Stomach smooth muscle (tissue), 2 donors: Measurements from ENCODE around the gene PPFIA1.
"Not testable (repeated sequence)": the region's sequence is repeated elsewhere in the genome, so short reads cannot be mapped to it uniquely, and the experiment has no call there.

Experiments
- H3K27ac ChIP-seq: one replicate; pipeline ENCODE4 v1.7.0; 2013; ENCODE audit warnings: mild to moderate bottlenecking, low read length, inconsistent platforms
- H3K27me3 ChIP-seq, 2 donors: one replicate each; pipeline ENCODE4 v1.7.0; 2013; ENCODE audit warnings: low read length in 2 of 2; ENCODE audit not compliant: insufficient read depth in 2 of 2, control insufficient read depth in 1 of 2
- H3K36me3 ChIP-seq, 2 donors: one replicate each; pipeline ENCODE4 v1.7.0; 2013; ENCODE audit warnings: low read length in 2 of 2; ENCODE audit not compliant: control insufficient read depth in 2 of 2, insufficient read depth in 2 of 2
- H3K4me1 ChIP-seq: one replicate; pipeline ENCODE4 v1.7.0; 2013; ENCODE audit warnings: low read length; ENCODE audit not compliant: control insufficient read depth, insufficient read depth
- H3K4me3 ChIP-seq, 2 donors: one replicate each; pipeline ENCODE4 v1.7.0; 2013; ENCODE audit warnings: low read length in 2 of 2
- H3K9ac ChIP-seq, 2 donors: one replicate each; pipeline ENCODE4 v1.7.0; 2013; ENCODE audit warnings: low read length in 2 of 2, mild to moderate bottlenecking in 1 of 2
- H3K9me3 ChIP-seq, 2 donors: one replicate each; pipeline ENCODE4 v1.7.0; 2013; ENCODE audit warnings: low read length in 2 of 2; ENCODE audit not compliant: control insufficient read depth in 2 of 2
- donor health status: healthy.
- donor health status: Pancreatic carcinoma.

PPFIA1 gene

DNA sequence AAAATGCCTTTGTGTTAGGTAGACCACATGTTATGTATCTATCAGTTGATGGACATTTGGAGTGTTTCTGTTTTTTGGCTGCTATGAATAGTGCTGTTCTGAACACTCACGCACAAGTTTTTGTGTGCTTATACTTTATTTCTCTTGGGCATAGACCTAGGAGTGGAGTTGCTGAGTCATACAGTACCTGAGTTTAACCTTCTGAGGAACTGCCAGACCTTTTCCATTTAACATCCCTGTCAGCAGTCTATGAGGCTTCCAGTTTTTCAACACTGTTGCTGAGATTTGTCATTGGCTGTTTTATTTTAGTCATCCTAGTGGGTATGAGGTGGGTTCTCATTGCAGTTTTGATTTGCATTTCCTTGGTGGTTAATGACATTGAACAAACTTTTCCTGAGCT lies 132.2 kb downstream of the PPFIA1 start:
- Histone ChIP-seq H3K36me3 (peaks cover 16 to 18% of the 10 kb centered on the region in 2 donors), H3K27ac (no peak overlapping the region), H3K4me3 (no peak overlapping the region), H3K9ac (no peak overlapping the region), H3K9me3 (no peaks in the 10 kb centered on the region), H3K27me3 (no peaks in the 10 kb centered on the region), H3K4me1 (peaks cover 23% of the 10 kb centered on the region)

DNA sequence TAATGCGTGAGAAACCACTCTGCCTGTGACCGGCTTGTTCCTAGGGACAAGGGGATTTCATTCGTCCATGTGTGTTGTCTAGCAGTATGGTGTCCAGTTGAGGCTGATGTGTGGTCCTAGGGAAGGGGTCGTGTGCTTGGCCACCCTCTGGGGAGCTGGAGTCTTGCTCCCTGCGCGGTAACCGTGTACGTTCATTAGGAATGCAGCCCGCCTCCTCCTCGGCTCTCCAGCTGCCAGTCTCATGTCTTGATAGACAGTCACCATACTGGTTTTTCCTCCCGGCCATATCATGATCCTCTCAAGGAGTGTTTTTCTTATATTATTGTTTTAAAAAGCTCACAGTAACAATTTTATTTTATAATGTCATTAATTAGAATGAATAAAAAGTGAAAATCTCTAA lies 133.8 kb downstream of the PPFIA1 start:
- Histone ChIP-seq H3K4me3 (no peak overlapping the region), H3K27ac (no peak overlapping the region), H3K9me3 (no peaks in the 10 kb centered on the region), H3K27me3 (no peaks in the 10 kb centered on the region), H3K36me3 (peaks cover 27 to 29% of the 10 kb centered on the region in 2 donors), H3K4me1 (peaks cover 17% of the 10 kb centered on the region), H3K9ac (no peak overlapping the region)

GRCh38 chr11:70405679-70406395 lies 135.3 kb downstream of the PPFIA1 start:
- peaks cover 2% of the 10 kb centered on the region for H3K4me1 ChIP-seq
- H3K9me3 ChIP-seq, result no peaks in the 10 kb centered on the region
- H3K4me3 ChIP-seq, result no peak overlapping the region
- no peak overlapping the region for H3K9ac ChIP-seq
- no peak overlapping the region for H3K27ac ChIP-seq
- no peaks in the 10 kb centered on the region for H3K27me3 ChIP-seq
- H3K36me3 ChIP-seq, result peaks cover 43 to 45% of the 10 kb centered on the region in 2 donors

GRCh38 chr11:70407121-70407520 lies 136.6 kb downstream of the PPFIA1 start:
- no peak overlapping the region for H3K4me3 ChIP-seq
- no peak overlapping the region for H3K9ac ChIP-seq
- H3K27me3 ChIP-seq, result no peaks in the 10 kb centered on the region
- peaks cover 56 to 58% of the 10 kb centered on the region in 2 donors for H3K36me3 ChIP-seq
- no peaks in the 10 kb centered on the region for H3K9me3 ChIP-seq
- H3K4me1 ChIP-seq, result no peaks in the 10 kb centered on the region
- H3K27ac ChIP-seq, result no peak overlapping the region

- H3K27me3 ChIP-seq, result no peaks in the 10 kb centered on the region
- peaks cover 63 to 64% of the 10 kb centered on the region in 2 donors for H3K36me3 ChIP-seq
- H3K4me1 ChIP-seq, result no peaks in the 10 kb centered on the region
- no peak overlapping the region for H3K27ac ChIP-seq
- H3K9ac ChIP-seq, result no peak overlapping the region
- no peak overlapping the region for H3K4me3 ChIP-seq
- H3K9me3 ChIP-seq, result no peaks in the 10 kb centered on the region
Observed at GRCh38 chr11:70407814-70408213, 137.3 kb downstream of the PPFIA1 start.

- not testable (repeated sequence) for H3K4me1 ChIP-seq, H3K9ac ChIP-seq, H3K27ac ChIP-seq, H3K27me3 ChIP-seq, H3K9me3 ChIP-seq, H3K4me3 ChIP-seq
- H3K36me3 ChIP-seq, result peaks cover 68 to 69% of the 10 kb centered on the region in 2 donors
Observed at GRCh38 chr11:70408326-70408725, 137.8 kb downstream of the PPFIA1 start.

DNA sequence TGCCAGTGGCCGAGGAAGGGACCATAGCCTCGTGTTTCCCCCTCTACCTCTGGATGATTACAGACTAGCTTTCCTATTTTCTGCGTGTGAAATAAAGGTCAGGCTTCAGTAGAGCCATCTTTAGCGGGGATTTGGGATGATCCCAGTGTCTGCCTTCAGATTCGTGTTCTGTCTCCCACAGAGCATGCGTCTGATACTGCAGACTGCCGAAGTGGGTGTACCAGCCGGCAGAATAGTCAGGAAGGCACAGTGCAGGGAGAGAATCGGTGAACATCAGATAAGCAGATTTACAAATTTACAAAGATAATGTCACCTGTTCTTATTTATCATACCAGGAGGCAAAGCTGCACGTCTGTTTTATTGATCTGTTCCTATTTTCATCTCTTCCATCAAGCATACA lies 138.9 kb downstream of the PPFIA1 start:
- Histone ChIP-seq H3K36me3 (peaks cover 76% of the 10 kb centered on the region in 2 donors), H3K27ac (no peak overlapping the region), H3K9ac (no peak overlapping the region), H3K9me3 (no peaks in the 10 kb centered on the region), H3K4me1 (no peaks in the 10 kb centered on the region), H3K27me3 (no peaks in the 10 kb centered on the region), H3K4me3 (no peak overlapping the region)

GRCh38 chr11:70409871-70410270 lies 139.4 kb downstream of the PPFIA1 start:
- Histone ChIP-seq H3K27me3 (no peaks in the 10 kb centered on the region), H3K9ac (no peak overlapping the region), H3K9me3 (no peaks in the 10 kb centered on the region), H3K27ac (no peak overlapping the region), H3K4me3 (no peak overlapping the region), H3K36me3 (peaks cover 80% of the 10 kb centered on the region in 2 donors), H3K4me1 (no peaks in the 10 kb centered on the region)

GRCh38 chr11:70410276-70411205 lies 140.1 kb downstream of the PPFIA1 start:
- no peak overlapping the region for H3K9ac ChIP-seq
- H3K4me1 ChIP-seq, result no peaks in the 10 kb centered on the region
- H3K9me3 ChIP-seq, result no peaks in the 10 kb centered on the region
- no peak overlapping the region for H3K4me3 ChIP-seq
- H3K27me3 ChIP-seq, result no peaks in the 10 kb centered on the region
- H3K27ac ChIP-seq, result no peak overlapping the region
- H3K36me3 ChIP-seq, result peaks cover 84% of the 10 kb centered on the region in 2 donors

DNA sequence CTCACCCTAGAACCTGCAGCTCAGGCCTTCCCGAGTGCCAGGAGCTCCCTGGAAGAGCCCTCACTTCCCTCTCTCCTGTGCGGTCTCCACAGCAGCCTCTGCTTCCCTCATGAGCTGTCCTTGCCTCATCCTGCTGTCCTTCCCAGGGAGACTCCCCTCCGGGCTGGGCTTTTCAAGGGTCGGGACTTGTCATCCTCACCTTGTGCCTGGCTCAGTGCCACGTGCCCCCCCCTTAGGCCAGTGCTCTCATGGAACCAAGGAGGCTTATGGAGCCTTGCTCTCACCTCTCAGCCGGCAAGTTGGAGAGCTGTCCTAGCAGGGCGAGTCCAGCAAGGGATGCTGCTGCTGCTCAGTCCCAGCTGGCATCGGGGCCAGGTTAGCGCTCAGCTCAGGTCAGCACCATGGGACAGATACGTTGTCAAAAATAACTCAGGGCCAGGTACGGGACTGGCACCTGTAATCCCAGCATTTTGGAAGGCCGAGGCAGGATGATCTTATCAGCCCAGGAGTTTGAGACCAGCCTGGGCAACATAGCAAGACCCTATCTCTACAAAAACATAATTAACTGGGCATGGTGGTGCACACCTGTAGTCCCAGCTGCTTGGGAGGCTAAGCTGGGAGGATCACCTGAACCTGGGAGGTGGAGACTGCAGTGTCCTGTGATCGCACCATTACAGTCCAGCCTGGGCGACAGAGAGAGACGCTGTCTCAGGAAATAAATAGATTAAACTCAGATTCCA lies 141.4 kb downstream of the PPFIA1 start:
- Histone ChIP-seq H3K27ac (no peak overlapping the region), H3K9ac (no peak overlapping the region), H3K36me3 (peaks cover 88 to 92% of the 10 kb centered on the region in 2 donors), H3K27me3 (no peaks in the 10 kb centered on the region), H3K4me1 (no peaks in the 10 kb centered on the region), H3K9me3 (no peaks in the 10 kb centered on the region), H3K4me3 (no peak overlapping the region)
